WTC11 (cell line): ENCODE results near the gene RCAN3. TPM values are rescaled to one million over a fixed set of nuclear protein-coding genes. Genes with fewer than 3 reads are reported as not detected.

ENCODE experiments used
- ATAC-seq: fragments of 200-7000 bp; cut with Tn5 transposase; 2 replicates; pipeline ENCODE4 v1.10.0; 2021; ENCODE audit warnings: mild to moderate bottlenecking, moderate library complexity
- CTCF ChIA-PET: fragments of 300-600 bp; sonication (Branson Sonifier 250); formaldehyde crosslinking; loops from one replicate; lab custom pipeline; 2021; ENCODE audit warnings: antibody characterized with exemption; lab: Charles Lee
- POLR2A ChIA-PET: fragments of 350-600 bp; sonication (Branson Sonifier 250); formaldehyde crosslinking; loops from one replicate; lab custom pipeline; 2021; ENCODE audit warnings: antibody characterized with exemption; lab: Charles Lee
- DNase-seq: peaks from one replicate; pipeline ENCODE4 v3.0.0; 2021; ENCODE audit warnings: low spot score
- H3K27ac Mint-ChIP-seq: 2 replicates; pipeline ENCODE4 v1.8.0; 2021; ENCODE audit warnings: mixed read lengths
- H3K27me3 Mint-ChIP-seq: 2 replicates; pipeline ENCODE4 v1.8.0; 2021; ENCODE audit warnings: low read depth, mild to moderate bottlenecking, moderate library complexity, mixed read lengths
- H3K36me3 Mint-ChIP-seq: 2 replicates; pipeline ENCODE4 v1.8.0; 2021; ENCODE audit warnings: mixed read lengths
- H3K4me1 Mint-ChIP-seq: 2 replicates; pipeline ENCODE4 v1.8.0; 2022; ENCODE audit warnings: mixed read lengths
- H3K4me3 Mint-ChIP-seq: 2 replicates; pipeline ENCODE4 v1.8.0; 2021; ENCODE audit warnings: mild to moderate bottlenecking, moderate library complexity, mixed read lengths
- H3K9me3 Mint-ChIP-seq: 2 replicates; pipeline ENCODE4 v1.8.0; 2021; ENCODE audit warnings: mixed read lengths
- ATF6 ChIP-seq: sonication (generic); formaldehyde crosslinking; IDR thresholded peaks from 2 replicates; pipeline ENCODE4 v1.8.1; 2023; ENCODE audit warnings: mild to moderate bottlenecking, missing genetic modification reagents
- CBFB ChIP-seq: sonication (generic); formaldehyde crosslinking; IDR thresholded peaks from 2 replicates; pipeline ENCODE4 v1.8.1; 2022; ENCODE audit warnings: mild to moderate bottlenecking, low read depth, missing genetic modification reagents
- CTCF ChIP-seq: fragments of 200-600 bp; IDR thresholded peaks from 2 replicates; pipeline ENCODE4 v1.8.0; 2022; ENCODE audit warnings: antibody characterized with exemption
- FOXP1 ChIP-seq: sonication (generic); formaldehyde crosslinking; IDR thresholded peaks from 2 replicates; pipeline ENCODE4 v1.8.0; 2022; ENCODE audit warnings: missing genetic modification reagents, mild to moderate bottlenecking, moderate library complexity, borderline replicate concordance
- IRF2 ChIP-seq: sonication (generic); formaldehyde crosslinking; IDR thresholded peaks from 2 replicates; pipeline ENCODE4 v1.8.0; 2022; ENCODE audit warnings: low read depth, missing genetic modification reagents, borderline replicate concordance
- KAT7 ChIP-seq: sonication (generic); formaldehyde crosslinking; IDR thresholded peaks from 2 replicates; pipeline ENCODE4 v1.8.1; 2023; ENCODE audit warnings: missing genetic modification reagents, mild to moderate bottlenecking, borderline replicate concordance
- MYBL2 ChIP-seq: sonication (generic); formaldehyde crosslinking; IDR thresholded peaks from 2 replicates; pipeline ENCODE4 v1.8.1; 2023; ENCODE audit warnings: mild to moderate bottlenecking, moderate library complexity, missing genetic modification reagents
- NFATC4 ChIP-seq: fragments of 250-450 bp; sonication (Bioruptor Pico); IDR thresholded peaks from 2 replicates; pipeline ENCODE4 v1.9.0; 2021; ENCODE audit warnings: mild to moderate bottlenecking
- NFE2L1 ChIP-seq: sonication (generic); formaldehyde crosslinking; IDR thresholded peaks from 2 replicates; pipeline ENCODE4 v1.8.1; 2023; ENCODE audit warnings: missing genetic modification reagents
- NR3C1 ChIP-seq: sonication (generic); formaldehyde crosslinking; conservative IDR thresholded peaks from 2 replicates; pipeline ENCODE4 v1.8.1; 2023; ENCODE audit warnings: low read depth, mild to moderate bottlenecking, missing genetic modification reagents
- OVOL2 ChIP-seq: fragments of 250-450 bp; sonication (Bioruptor Pico); IDR thresholded peaks from 2 replicates; pipeline ENCODE4 v1.9.0; 2021; ENCODE audit warnings: mild to moderate bottlenecking, borderline replicate concordance
- RELA ChIP-seq: sonication (generic); formaldehyde crosslinking; IDR thresholded peaks from 2 replicates; pipeline ENCODE4 v1.8.1; 2022; ENCODE audit warnings: missing genetic modification reagents, mild to moderate bottlenecking, borderline replicate concordance
- TEAD1 ChIP-seq: sonication (generic); formaldehyde crosslinking; IDR thresholded peaks from 2 replicates; pipeline ENCODE4 v1.8.0; 2022; ENCODE audit warnings: mild to moderate bottlenecking, missing genetic modification reagents
- USF1 ChIP-seq: sonication (generic); formaldehyde crosslinking; IDR thresholded peaks from 2 replicates; pipeline ENCODE4 v1.8.0; 2022; ENCODE audit warnings: mild to moderate bottlenecking, missing genetic modification reagents
- USF2 ChIP-seq: sonication (generic); formaldehyde crosslinking; IDR thresholded peaks from 2 replicates; pipeline ENCODE4 v1.8.1; 2023; ENCODE audit warnings: mild to moderate bottlenecking, missing genetic modification reagents, moderate library complexity
- ZBTB21 ChIP-seq: sonication (generic); formaldehyde crosslinking; IDR thresholded peaks from 2 replicates; pipeline ENCODE4 v1.8.1; 2023; ENCODE audit warnings: mild to moderate bottlenecking, missing genetic modification reagents, borderline replicate concordance
- ZBTB43 ChIP-seq: sonication (generic); formaldehyde crosslinking; IDR thresholded peaks from 2 replicates; pipeline ENCODE4 v1.8.1; 2023; ENCODE audit warnings: mild to moderate bottlenecking, missing genetic modification reagents
- ZNF121 ChIP-seq: sonication (generic); formaldehyde crosslinking; IDR thresholded peaks from 2 replicates; pipeline ENCODE4 v1.8.0; 2023; ENCODE audit warnings: missing genetic modification reagents
- ZNF138 ChIP-seq: sonication (generic); formaldehyde crosslinking; conservative IDR thresholded peaks from 2 replicates; pipeline ENCODE4 v1.8.1; 2022; ENCODE audit warnings: mild to moderate bottlenecking, moderate library complexity, missing genetic modification reagents
- ZNF232 ChIP-seq: sonication (generic); formaldehyde crosslinking; IDR thresholded peaks from 2 replicates; pipeline ENCODE4 v1.8.0; 2022; ENCODE audit warnings: mild to moderate bottlenecking, missing genetic modification reagents
- ZNF425 ChIP-seq: fragments of 250-450 bp; sonication (Bioruptor Pico); conservative IDR thresholded peaks from 2 replicates; pipeline ENCODE4 v1.9.0; 2021; ENCODE audit warnings: mild to moderate bottlenecking
- ZNF671 ChIP-seq: fragments of 250-450 bp; sonication (Bioruptor Pico); IDR thresholded peaks from 2 replicates; pipeline ENCODE4 v1.8.0; 2021; ENCODE audit warnings: mild to moderate bottlenecking
- total RNA-seq: library from RNA; stranded (reverse); gene quantifications from 3 replicates; pipeline ENCODE4 v1.2.3, GENCODE V29; 2021

The RCAN3 gene
- total RNA-seq, 1 experiment from 2014 or later = 23.3 TPM

GRCh38 chr1:24526045-24526444 is 23.4 kb downstream of the RCAN3 start:
- no peaks in the 10 kb centered on the region for H3K4me1 Mint-ChIP-seq
- CTCF ChIA-PET = interaction anchor here (0.7 to 2.0 kb wide), 11 partner anchors 10 to 111 kb away, joined by 3 to 10 read pairs (median 4); partner anchors contain the start of genes NIPAL3 and RCAN3
- H3K27ac Mint-ChIP-seq = no peak overlapping the region
- POLR2A ChIA-PET = no interaction called here
- no peaks in the 10 kb centered on the region for H3K9me3 Mint-ChIP-seq
- ATAC-seq = no peak
- TF ChIP-seq ZNF121 (CRISPR knock-in tag) = peak; percentile 48; the same call in 1 of the 2 replicates
- TF ChIP-seq ZNF425 (CRISPR knock-in tag) = no peak
- H3K27me3 Mint-ChIP-seq = no peaks in the 10 kb centered on the region
- H3K4me3 Mint-ChIP-seq = no peak overlapping the region
- no peak for DNase-seq
- peaks cover under 1% of the 10 kb centered on the region; the same call in 1 of the 2 replicates for H3K36me3 Mint-ChIP-seq

GRCh38 chr1:24526940-24527542 is 24.4 kb downstream of the RCAN3 start:
- ChIA-PET CTCF (interaction anchor here (0.5 to 1.9 kb wide), 21 partner anchors 8 to 340 kb away, joined by 3 to 17 read pairs (median 4); partner anchors contain the start of genes NIPAL3 and RCAN3), POLR2A (no interaction called here)
- no peak overlapping the region for H3K27ac Mint-ChIP-seq
- no peak overlapping the region for H3K4me3 Mint-ChIP-seq
- no peaks in the 10 kb centered on the region for H3K4me1 Mint-ChIP-seq
- H3K36me3 Mint-ChIP-seq = peaks cover 7% of the 10 kb centered on the region
- DNase-seq (no peak), ATAC-seq (peak; percentile 41; the same call in 1 of the 2 replicates)
- H3K9me3 Mint-ChIP-seq = no peaks in the 10 kb centered on the region
- no peaks in the 10 kb centered on the region for H3K27me3 Mint-ChIP-seq
- TF ChIP-seq ZNF232 (CRISPR knock-in tag) = no peak
- TF ChIP-seq CTCF = peak; percentile 42

GRCh38 chr1:24528744-24529143 is 26.1 kb downstream of the RCAN3 start:
- H3K36me3 Mint-ChIP-seq = peaks cover 11% of the 10 kb centered on the region
- ChIA-PET POLR2A (no interaction called here), CTCF (interaction anchor here (0.8 to 1.4 kb wide), 3 partner anchors 13 to 113 kb away, joined by 3 read pairs; partner anchors contain the start of gene NIPAL3)
- no peak for ATAC-seq
- H3K27ac Mint-ChIP-seq = peak overlapping the region; percentile 26; the same call in 1 of the 2 replicates
- H3K27me3 Mint-ChIP-seq = no peaks in the 10 kb centered on the region
- H3K9me3 Mint-ChIP-seq = no peaks in the 10 kb centered on the region
- no peak for DNase-seq
- no peak overlapping the region for H3K4me3 Mint-ChIP-seq
- TF ChIP-seq ZNF671 (CRISPR knock-in tag) (no peak), USF2 (CRISPR knock-in tag) (no peak), NFE2L1 (no peak), ZNF138 (no peak), IRF2 (CRISPR knock-in tag) (no peak), OVOL2 (CRISPR knock-in tag) (no peak), ATF6 (CRISPR knock-in tag) (no peak), RELA (CRISPR knock-in tag) (no peak), MYBL2 (CRISPR knock-in tag) (no peak), CBFB (no peak), FOXP1 (CRISPR knock-in tag) (no peak), TEAD1 (CRISPR knock-in tag) (no peak), KAT7 (CRISPR knock-in tag) (no peak), ZBTB43 (CRISPR knock-in tag) (no peak), ZBTB21 (CRISPR knock-in tag) (no peak), NFATC4 (CRISPR knock-in tag) (no peak), USF1 (CRISPR knock-in tag) (no peak), NR3C1 (CRISPR knock-in tag) (no peak)
- no peaks in the 10 kb centered on the region for H3K4me1 Mint-ChIP-seq
